Gastroesophageal sphincter (tissue), 3 donors: ENCODE data around the gene ADGRG3.

Experiments used
- CTCF ChIP-seq, 4 experiments: fragments of 200-600 bp in 2 of 4; fragments of 450-650 bp in 2 of 4; sonication (generic) in 1 of 4; IDR thresholded peaks; one replicate each; pipeline ENCODE4 v1.5.1; 2017 to 2019; ENCODE audit warnings: antibody characterized with exemption in 4 of 4, mild to moderate bottlenecking in 2 of 4, moderate library complexity in 2 of 4
- EP300 ChIP-seq: sonication (generic); formaldehyde crosslinking; IDR thresholded peaks from one replicate; pipeline ENCODE4 v1.6.1; 2017; ENCODE audit warnings: antibody characterized with exemption, mild to moderate bottlenecking
- POLR2A ChIP-seq, 2 donors: fragments of 450-650 bp; IDR thresholded peaks; one replicate each; pipeline ENCODE4 v1.6.1; 2017; ENCODE audit warnings: antibody characterized with exemption in 2 of 2, mild to moderate bottlenecking in 2 of 2, moderate library complexity in 1 of 2
- POLR2AphosphoS5 ChIP-seq: sonication (generic); formaldehyde crosslinking; IDR thresholded peaks from one replicate; pipeline ENCODE4 v1.6.1; 2017; ENCODE audit warnings: antibody characterized with exemption

- no peak for TF ChIP-seq CTCF (IDR thresholded peaks at IDR 0.05)
- no peak for TF ChIP-seq POLR2AphosphoS5
- no peak for TF ChIP-seq POLR2A (IDR thresholded peaks at IDR 0.05)
- TF ChIP-seq EP300 = no peak
These were observed 32.9 kb downstream of the ADGRG3 start for GRCh38 chr16:57700781-57701551.
